Measurements from ENCODE around the gene GPC1. TPM values are rescaled to one million over a fixed set of nuclear protein-coding genes. Genes with fewer than 3 reads are reported as not detected.
A peak's percentile ranks its signal among the peaks of the same experiment; 100 is the strongest.

Gene GPC1
- polyA plus RNA-seq, 1 of the 3 experiments (the other 2 are of a cell fraction), result 65.5 TPM

- DNase-seq, result peak; percentile 3
- no peaks in the 10 kb centered on the region for H3K36me3 ChIP-seq (replicated peaks in 1 of 2; ENCODE audit: control insufficient read depth in 1 of 2, insufficient read depth in 2 of 2, low read length in 1 of 2)
- WGBS (ENCODE audit: low lambda C conversion rate), result 84% methylated on average over 13 of the region's 13 CpGs
Measured at GRCh38 chr2:240477916-240478315, 42.5 kb downstream of the GPC1 start.

GRCh38 chr2:240478346-240479110 is 43.1 kb downstream of the GPC1 start:
- 82% methylated on average over 17 of the region's 21 CpGs for WGBS (ENCODE audit: low lambda C conversion rate)
- H3K9ac ChIP-seq, result no peak overlapping the region

More at GRCh38 chr2:240477916-240478315, 42.5 kb downstream of the GPC1 start:
- Histone ChIP-seq H3K4me3 (ENCODE audit: low read depth in 2 of 2, low read length in 1 of 2) (no peak overlapping the region), H3K27me3 (ENCODE audit: insufficient read depth) (no peaks in the 10 kb centered on the region), H3K9ac (no peak overlapping the region), H3F3A (replicated peaks; ENCODE audit: insufficient read depth) (peaks cover 6% of the 10 kb centered on the region), H4K20me1 (ENCODE audit: insufficient read depth) (no peaks in the 10 kb centered on the region), H3K79me2 (ENCODE audit: insufficient read depth) (no peaks in the 10 kb centered on the region), H3K4me1 (ENCODE audit: control insufficient read depth in 1 of 2, insufficient read depth in 2 of 2, low read depth in 1 of 2, low read length in 1 of 2) (no peaks in the 10 kb centered on the region), H3K4me2 (no peak overlapping the region), H2AFZ (ENCODE audit: low read depth) (no peak overlapping the region), H3K9me3 (peaks cover 14% of the 10 kb centered on the region), H3K9me2 (no peaks in the 10 kb centered on the region), H3K27ac (ENCODE audit: low read depth in 2 of 2, low read length in 1 of 2) (no peak overlapping the region)
- CTCF ChIA-PET, result interaction anchor here (1.2 kb wide), 1 partner anchor 19 kb away, joined by 5 read pairs; no protein-coding TSS in a partner anchor
- POLR2A ChIA-PET, result no interaction called here
- TF ChIP-seq EZH2phosphoT487 (IDR thresholded peaks at IDR 0.05; ENCODE audit: borderline replicate concordance, low read depth), result no peak
- TF ChIP-seq MAX (IDR thresholded peaks at IDR 0.05; ENCODE audit: low read depth), result no peak
- no peak for TF ChIP-seq NFIC (IDR thresholded peaks at IDR 0.05; ENCODE audit: borderline replicate concordance)
- TF ChIP-seq SMC3 (IDR thresholded peaks at IDR 0.05; ENCODE audit: low read depth, low read length), result no peak
- no peak for TF ChIP-seq POLR2AphosphoS5 (IDR thresholded peaks at IDR 0.05; ENCODE audit: low read depth, low read length)
- TF ChIP-seq NRF1 (IDR thresholded peaks at IDR 0.05; ENCODE audit: low read depth, low read length), result no peak
- no peak for TF ChIP-seq JUND (IDR thresholded peaks at IDR 0.05)
- no peak for TF ChIP-seq USF1 (IDR thresholded peaks at IDR 0.05; ENCODE audit: borderline replicate concordance, low read depth)
- no peak for TF ChIP-seq CHD2 (IDR thresholded peaks at IDR 0.05; ENCODE audit: low read length, partially characterized antibody)
- no peak for TF ChIP-seq RAD21 (IDR thresholded peaks at IDR 0.05; ENCODE audit: low read length)
- TF ChIP-seq TAF1 (IDR thresholded peaks at IDR 0.05; ENCODE audit: borderline replicate concordance, low read depth, low read length), result no peak
- no peak for TF ChIP-seq EP300 (IDR thresholded peaks at IDR 0.05; ENCODE audit: borderline replicate concordance in 1 of 2, low read depth in 1 of 2, low read length in 1 of 2)
- TF ChIP-seq MEF2A (IDR thresholded peaks at IDR 0.05; ENCODE audit: borderline replicate concordance, low read depth), result no peak

More at GRCh38 chr2:240478346-240479110, 43.1 kb downstream of the GPC1 start:
- peak; percentile 6 for DNase-seq
- Histone ChIP-seq H3K4me2 (no peak overlapping the region), H3K4me1 (ENCODE audit: control insufficient read depth in 1 of 2, insufficient read depth in 2 of 2, low read depth in 1 of 2, low read length in 1 of 2) (no peaks in the 10 kb centered on the region), H3K36me3 (replicated peaks in 1 of 2; ENCODE audit: control insufficient read depth in 1 of 2, insufficient read depth in 2 of 2, low read length in 1 of 2) (no peaks in the 10 kb centered on the region), H3K9me2 (no peaks in the 10 kb centered on the region), H3K27me3 (ENCODE audit: insufficient read depth) (no peaks in the 10 kb centered on the region), H3K9me3 (peaks cover 9% of the 10 kb centered on the region; the same call in 1 of the 2 replicates), H3K79me2 (ENCODE audit: insufficient read depth) (no peaks in the 10 kb centered on the region), H3K4me3 (ENCODE audit: low read depth in 2 of 2, low read length in 1 of 2) (no peak overlapping the region), H2AFZ (ENCODE audit: low read depth) (no peak overlapping the region), H3K27ac (ENCODE audit: low read depth in 2 of 2, low read length in 1 of 2) (no peak overlapping the region), H3F3A (replicated peaks; ENCODE audit: insufficient read depth) (peaks cover 3% of the 10 kb centered on the region), H4K20me1 (ENCODE audit: insufficient read depth) (no peaks in the 10 kb centered on the region)
- ChIA-PET CTCF (interaction anchor here (1.2 kb wide), 1 partner anchor 18 kb away, joined by 5 read pairs; no protein-coding TSS in a partner anchor), POLR2A (no interaction called here)
- TF ChIP-seq REST (IDR thresholded peaks at IDR 0.05; ENCODE audit: low read depth, low read length) (no peak), MXI1 (IDR thresholded peaks at IDR 0.05; ENCODE audit: low read depth, low read length) (no peak), ELF1 (IDR thresholded peaks at IDR 0.05) (no peak), RFX5 (IDR thresholded peaks at IDR 0.05; ENCODE audit: low read length) (no peak), EZH2phosphoT487 (IDR thresholded peaks at IDR 0.05; ENCODE audit: borderline replicate concordance, low read depth) (no peak), JUND (IDR thresholded peaks at IDR 0.05) (no peak), ZBTB33 (IDR thresholded peaks at IDR 0.05; ENCODE audit: borderline replicate concordance, low read depth) (no peak), RXRA (IDR thresholded peaks at IDR 0.05; ENCODE audit: borderline replicate concordance, low read depth) (no peak), POLR2AphosphoS5 (IDR thresholded peaks at IDR 0.05; ENCODE audit: low read depth, low read length) (no peak), TAF1 (IDR thresholded peaks at IDR 0.05; ENCODE audit: borderline replicate concordance, low read depth, low read length) (no peak), IRF3 (IDR thresholded peaks at IDR 0.05; ENCODE audit: low read depth, low read length) (no peak)

All from SK-N-SH (cell line).